ENCODE data around the gene CIAPIN1. TPM values are rescaled to one million over a fixed set of nuclear protein-coding genes. Genes with fewer than 3 reads are reported as not detected.
A peak's percentile ranks its signal among the peaks of the same experiment; 100 is the strongest.

CIAPIN1 gene
- total RNA-seq, 2 experiments from 2014 or later, result 45.8 to 61.8 TPM

DNA sequence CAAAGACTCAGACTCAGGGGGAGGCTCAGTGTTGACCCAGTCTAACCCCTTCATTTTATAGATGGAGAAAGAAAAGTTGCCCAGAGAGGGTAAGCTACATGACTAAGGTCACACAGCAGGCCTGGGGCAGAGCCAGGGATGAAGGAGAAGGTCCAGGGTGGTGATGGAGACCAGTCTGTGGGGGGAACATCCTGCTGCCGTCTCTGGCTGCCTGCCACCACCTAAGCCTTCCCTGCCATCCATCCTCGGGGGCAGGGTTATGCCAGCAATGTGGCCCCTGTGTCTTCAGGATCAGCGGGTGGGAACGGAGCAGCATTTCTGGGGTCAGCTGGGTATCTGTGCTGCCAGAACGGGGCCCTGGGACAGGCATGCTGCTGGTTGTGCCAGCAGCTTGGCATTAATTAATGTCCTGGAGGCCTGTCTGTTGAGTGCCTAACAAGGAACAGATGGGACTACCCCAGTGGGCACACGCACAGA, 33.6 kb upstream of the CIAPIN1 start:
- Mint-ChIP-seq H3K4me3 (no peak overlapping the region), H3K36me3 (ENCODE audit: low read depth) (no peaks in the 10 kb centered on the region), H3K9me3 (no peaks in the 10 kb centered on the region), H3K27ac (no peak overlapping the region), H3K27me3 (no peaks in the 10 kb centered on the region), H3K4me1 (peaks cover 17% of the 10 kb centered on the region)
- DNase-seq, result no peak
- ChIA-PET POLR2A (no interaction called here), CTCF (interaction anchor here (0.6 to 1.4 kb wide), 5 partner anchors 8 to 180 kb away, joined by 3 to 4 read pairs (median 4); partner anchors contain the start of gene POLR2C)

DNA sequence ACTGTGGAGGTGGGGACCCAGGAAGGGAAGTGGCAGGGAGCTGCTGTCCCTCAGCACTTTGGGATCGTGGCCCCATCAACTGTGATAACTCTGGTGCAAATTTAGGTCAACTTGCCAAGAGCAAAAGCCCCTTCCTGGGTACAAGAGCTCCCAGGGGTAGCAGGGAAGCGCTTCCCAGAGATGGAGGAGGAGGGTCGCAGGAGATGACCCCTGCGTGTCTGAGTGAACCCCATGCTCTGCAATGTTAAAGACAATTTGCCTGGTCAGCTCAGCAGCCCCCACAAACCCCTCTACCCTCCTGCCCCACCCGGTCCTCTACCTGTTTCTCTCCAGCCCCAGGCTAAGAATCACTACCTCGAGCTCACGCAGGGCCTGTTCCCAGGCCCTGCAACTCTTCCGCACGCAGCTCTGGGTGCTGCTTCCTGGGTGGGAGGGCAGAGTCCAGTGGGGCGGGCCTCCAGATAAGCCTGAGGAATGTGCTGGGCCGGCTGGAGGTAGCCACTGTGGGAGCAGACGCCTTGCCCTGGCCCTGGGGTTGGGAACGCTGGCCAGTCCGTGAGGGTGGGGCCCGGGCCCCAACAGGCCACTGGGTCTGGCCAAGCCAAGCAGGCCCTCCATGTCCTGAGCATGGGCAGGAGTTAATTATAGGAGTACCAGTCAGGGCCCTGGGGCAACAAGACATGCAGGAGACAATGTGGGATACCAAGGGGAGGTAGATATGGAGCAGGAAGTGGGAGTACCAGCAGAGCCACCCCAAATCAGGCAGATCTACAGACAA, 33.0 kb upstream of the CIAPIN1 start:
- POLR2A ChIA-PET, result no interaction called here
- CTCF ChIA-PET, result interaction anchor here (1.3 to 3.2 kb wide), 5 partner anchors 18 to 180 kb away, joined by 4 to 9 read pairs (median 5); partner anchors contain the start of gene POLR2C
- no peaks in the 10 kb centered on the region for H3K36me3 Mint-ChIP-seq (ENCODE audit: low read depth)
- no peak overlapping the region for H3K27ac Mint-ChIP-seq
- peaks cover 16% of the 10 kb centered on the region for H3K4me1 Mint-ChIP-seq
- no peak overlapping the region for H3K4me3 Mint-ChIP-seq
- no peaks in the 10 kb centered on the region for H3K9me3 Mint-ChIP-seq
- H3K27me3 Mint-ChIP-seq, result no peaks in the 10 kb centered on the region
- no peak for DNase-seq

DNA sequence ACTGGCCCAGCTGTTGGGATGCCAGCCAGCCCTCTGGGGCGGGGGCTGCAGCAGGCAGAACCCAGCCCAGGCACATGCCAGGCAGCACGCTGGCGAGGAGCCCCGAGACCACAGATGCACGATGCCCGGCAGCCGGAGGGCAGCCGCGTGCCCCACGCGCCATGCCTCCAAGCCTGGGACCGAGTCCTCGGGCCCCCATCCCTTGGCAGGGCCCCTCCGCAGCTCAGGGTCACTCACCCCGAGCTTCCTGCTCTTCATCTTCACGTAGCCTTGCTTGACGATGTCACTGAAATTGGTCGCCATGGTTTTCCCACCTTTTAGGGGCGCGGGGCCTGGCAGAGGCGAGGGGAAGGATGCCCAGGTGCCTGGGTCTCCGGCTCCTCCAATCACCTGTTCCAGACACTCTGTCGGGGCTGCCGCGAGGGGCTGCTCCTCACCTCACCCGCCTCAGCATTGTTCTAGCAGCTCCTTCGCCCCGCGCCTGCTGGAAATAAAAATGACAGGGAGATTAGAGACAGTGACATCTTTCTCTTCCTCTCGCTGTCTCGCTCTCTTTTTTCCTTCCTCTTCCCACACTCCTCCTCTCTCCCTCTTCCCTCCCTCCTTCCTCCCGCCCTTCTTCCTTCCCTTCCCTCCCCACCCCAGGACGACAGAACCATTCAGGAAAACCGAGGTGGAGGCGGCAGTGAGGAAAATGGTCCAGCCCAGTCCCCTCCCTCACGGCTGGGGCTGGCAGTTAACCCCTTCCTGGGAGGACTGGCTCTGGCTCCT, 32.2 kb upstream of the CIAPIN1 start:
- no peak for DNase-seq
- no peak overlapping the region for H3K4me3 Mint-ChIP-seq
- peaks cover 18% of the 10 kb centered on the region for H3K4me1 Mint-ChIP-seq
- no peaks in the 10 kb centered on the region for H3K27me3 Mint-ChIP-seq
- peak overlapping the region; percentile 48 for H3K27ac Mint-ChIP-seq
- ChIA-PET CTCF (interaction anchor here (1.0 to 3.2 kb wide), 5 partner anchors 7 to 40 kb away, joined by 3 to 9 read pairs (median 5); partner anchors contain the start of genes DOK4 and POLR2C), POLR2A (no interaction called here)
- H3K9me3 Mint-ChIP-seq, result no peaks in the 10 kb centered on the region
- no peaks in the 10 kb centered on the region for H3K36me3 Mint-ChIP-seq (ENCODE audit: low read depth)

DNA sequence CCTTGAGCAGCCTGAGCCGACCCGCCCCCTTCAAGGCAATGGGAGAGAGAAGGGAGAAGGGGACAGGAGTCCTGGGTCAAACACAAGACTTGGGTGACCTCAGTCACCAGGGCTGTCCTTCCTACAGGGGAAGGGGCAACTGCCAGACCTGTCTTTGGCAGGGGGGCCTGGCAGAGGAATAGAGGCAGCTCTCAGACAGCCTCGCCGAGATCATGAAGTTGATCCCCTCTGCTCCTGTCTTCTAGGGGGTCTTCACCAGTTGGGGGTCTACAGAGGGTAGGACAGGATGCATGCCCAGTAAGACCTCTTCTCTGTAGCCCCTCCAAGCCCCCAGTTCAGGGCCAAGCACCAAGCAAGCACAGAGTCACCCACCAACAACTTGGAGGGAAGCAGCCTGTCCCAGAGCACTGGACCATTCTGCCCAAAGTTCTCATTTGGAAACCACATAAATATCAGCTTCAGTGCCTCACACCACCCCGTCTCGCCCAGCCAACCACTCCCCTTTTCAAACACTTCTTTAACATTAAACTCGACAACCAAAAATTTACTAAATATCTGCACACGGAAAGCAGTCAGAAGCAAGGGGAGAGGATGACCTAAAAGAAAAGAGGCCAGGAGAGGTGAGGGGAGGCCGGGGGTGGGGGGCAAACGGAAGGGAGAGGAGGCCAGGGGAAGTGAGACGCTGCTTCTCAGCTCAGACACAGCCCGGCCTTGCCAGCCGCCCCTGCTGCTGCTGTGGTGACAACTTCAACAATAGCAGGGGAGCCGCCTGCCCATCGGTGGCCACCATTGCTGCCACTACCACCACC, 31.4 kb upstream of the CIAPIN1 start:
- Mint-ChIP-seq H3K9me3 (no peaks in the 10 kb centered on the region), H3K27ac (no peak overlapping the region), H3K4me3 (no peak overlapping the region), H3K4me1 (peaks cover 18% of the 10 kb centered on the region), H3K27me3 (no peaks in the 10 kb centered on the region), H3K36me3 (ENCODE audit: low read depth) (no peaks in the 10 kb centered on the region)
- CTCF ChIA-PET, result interaction anchor here (1.0 to 3.2 kb wide), 5 partner anchors 8 to 41 kb away, joined by 3 to 9 read pairs (median 5); partner anchors contain the start of genes DOK4 and POLR2C
- DNase-seq, result no peak
- POLR2A ChIA-PET, result no interaction called here

DNA sequence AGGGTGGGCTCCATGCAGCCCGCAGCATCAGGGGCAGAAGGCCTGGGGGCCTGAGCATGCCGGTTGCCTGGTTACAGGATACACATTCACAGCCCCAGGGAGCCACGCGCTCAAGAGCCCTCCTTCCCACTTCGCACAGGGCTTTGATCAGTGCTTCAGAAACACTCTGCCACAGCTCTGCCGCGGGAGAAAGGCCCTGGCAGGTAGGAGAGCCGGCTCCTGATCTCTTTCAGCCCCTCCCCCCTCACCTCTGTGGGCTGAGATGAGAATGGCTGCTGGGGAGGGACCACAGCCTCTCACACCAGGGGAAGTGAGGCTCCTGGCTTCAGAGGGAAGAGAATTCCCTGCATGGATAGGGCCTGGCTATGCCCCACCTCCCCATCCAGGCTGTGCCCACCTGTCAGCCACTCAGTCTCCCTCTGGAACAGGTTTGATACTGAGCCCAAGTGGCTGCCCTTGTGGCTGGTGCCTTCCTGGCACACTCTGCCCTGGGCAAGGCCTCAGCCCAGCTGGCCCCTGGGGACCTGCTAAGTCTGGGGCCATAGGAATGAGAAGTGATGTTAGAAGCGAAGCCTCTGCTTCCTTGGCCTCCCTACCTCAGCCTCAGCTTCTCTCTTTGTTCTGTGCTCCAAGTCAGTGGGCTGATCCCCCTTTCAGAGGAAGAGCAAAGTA, 30.5 kb upstream of the CIAPIN1 start:
- ChIA-PET CTCF (interaction anchor here (1.2 to 3.2 kb wide), 3 partner anchors 9 to 43 kb away, joined by 4 to 9 read pairs (median 4); partner anchors contain the start of genes DOK4 and POLR2C), POLR2A (no interaction called here)
- Mint-ChIP-seq H3K9me3 (no peaks in the 10 kb centered on the region), H3K4me1 (peaks cover 18% of the 10 kb centered on the region), H3K4me3 (no peak overlapping the region), H3K27me3 (no peaks in the 10 kb centered on the region), H3K27ac (no peak overlapping the region), H3K36me3 (ENCODE audit: low read depth) (no peaks in the 10 kb centered on the region)
- no peak for DNase-seq

DNA sequence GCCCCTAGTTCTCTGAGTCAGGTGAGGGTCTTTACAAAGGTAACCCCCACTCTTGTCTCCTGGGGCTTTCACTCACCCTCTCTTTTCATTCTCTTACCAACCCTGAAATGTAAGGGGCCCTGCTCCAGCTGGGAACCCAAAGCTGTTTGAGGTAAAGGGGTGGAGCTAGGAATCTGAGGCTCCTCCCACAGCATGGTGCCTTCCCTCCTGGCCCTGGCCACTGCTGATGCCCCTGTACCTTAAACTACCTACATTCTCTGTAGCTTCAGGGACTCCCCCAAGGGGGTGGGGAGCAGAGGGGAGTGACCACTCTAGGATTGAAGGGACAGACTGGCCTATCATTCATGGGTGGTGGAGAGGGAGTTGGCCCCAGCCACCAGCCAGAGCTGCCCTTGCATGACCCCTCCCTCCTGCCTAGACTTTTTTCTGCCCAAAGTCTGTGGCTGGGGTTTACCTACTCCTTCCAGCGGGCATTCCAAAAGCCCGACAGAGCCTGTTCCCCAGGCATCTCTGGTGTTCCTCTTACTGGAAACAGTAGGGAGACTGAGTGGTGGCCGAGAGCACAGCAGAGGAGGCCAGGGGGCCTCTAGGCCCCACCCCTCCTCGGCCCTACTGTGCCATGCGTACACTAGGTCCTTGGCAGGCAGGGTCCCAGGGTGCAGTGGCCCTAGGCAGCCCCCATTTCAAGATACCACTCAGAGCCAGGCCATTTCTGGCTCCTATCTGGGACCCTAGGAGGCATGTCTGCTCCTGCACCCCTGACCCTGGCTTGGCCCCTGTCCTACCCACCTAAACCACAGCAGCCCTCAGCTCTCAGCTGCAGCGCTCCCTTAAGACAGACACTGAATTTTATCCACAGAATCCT, 29.6 kb upstream of the CIAPIN1 start:
- CTCF ChIA-PET, result interaction anchor here (1.2 to 3.2 kb wide), 4 partner anchors 9 to 43 kb away, joined by 4 to 9 read pairs (median 6); partner anchors contain the start of genes DOK4 and POLR2C
- no peaks in the 10 kb centered on the region for H3K27me3 Mint-ChIP-seq
- H3K36me3 Mint-ChIP-seq (ENCODE audit: low read depth), result peaks cover 4% of the 10 kb centered on the region
- no peak overlapping the region for H3K4me3 Mint-ChIP-seq
- POLR2A ChIA-PET, result no interaction called here
- H3K4me1 Mint-ChIP-seq, result peaks cover 24% of the 10 kb centered on the region
- H3K27ac Mint-ChIP-seq, result peak overlapping the region; percentile 73
- no peaks in the 10 kb centered on the region for H3K9me3 Mint-ChIP-seq
- no peak for DNase-seq

DNA sequence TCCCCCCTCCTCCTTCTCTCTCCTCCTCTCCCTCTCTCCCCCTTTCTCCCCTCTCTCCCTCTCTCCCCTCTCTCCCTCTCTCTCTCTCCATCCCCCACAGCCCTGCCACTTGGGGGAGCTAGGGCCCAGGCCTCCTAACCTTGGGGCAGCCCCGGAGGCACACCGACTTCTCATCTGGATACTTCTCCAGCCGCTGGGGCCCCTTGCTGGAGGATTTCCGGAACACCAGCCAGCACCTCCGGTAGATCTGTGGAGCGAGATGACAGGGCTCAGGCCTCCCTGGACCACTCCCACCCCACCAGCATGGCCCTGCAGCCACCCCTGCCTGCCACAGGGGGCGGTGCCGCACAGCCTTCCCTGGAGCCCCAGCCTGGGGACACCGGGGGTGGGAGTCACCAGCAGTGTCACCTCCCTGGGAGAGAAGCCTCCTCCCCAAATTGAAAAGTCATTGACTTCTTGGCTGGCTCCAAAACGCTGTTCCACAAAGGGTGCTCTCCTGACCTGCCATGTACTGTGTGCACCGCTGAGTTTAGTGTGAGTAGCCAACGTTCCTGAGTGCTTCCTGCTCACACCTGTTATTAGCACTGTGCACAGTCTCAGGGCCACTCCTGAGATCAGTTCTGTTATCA, 28.6 kb upstream of the CIAPIN1 start:
- POLR2A ChIA-PET, result no interaction called here

DNA sequence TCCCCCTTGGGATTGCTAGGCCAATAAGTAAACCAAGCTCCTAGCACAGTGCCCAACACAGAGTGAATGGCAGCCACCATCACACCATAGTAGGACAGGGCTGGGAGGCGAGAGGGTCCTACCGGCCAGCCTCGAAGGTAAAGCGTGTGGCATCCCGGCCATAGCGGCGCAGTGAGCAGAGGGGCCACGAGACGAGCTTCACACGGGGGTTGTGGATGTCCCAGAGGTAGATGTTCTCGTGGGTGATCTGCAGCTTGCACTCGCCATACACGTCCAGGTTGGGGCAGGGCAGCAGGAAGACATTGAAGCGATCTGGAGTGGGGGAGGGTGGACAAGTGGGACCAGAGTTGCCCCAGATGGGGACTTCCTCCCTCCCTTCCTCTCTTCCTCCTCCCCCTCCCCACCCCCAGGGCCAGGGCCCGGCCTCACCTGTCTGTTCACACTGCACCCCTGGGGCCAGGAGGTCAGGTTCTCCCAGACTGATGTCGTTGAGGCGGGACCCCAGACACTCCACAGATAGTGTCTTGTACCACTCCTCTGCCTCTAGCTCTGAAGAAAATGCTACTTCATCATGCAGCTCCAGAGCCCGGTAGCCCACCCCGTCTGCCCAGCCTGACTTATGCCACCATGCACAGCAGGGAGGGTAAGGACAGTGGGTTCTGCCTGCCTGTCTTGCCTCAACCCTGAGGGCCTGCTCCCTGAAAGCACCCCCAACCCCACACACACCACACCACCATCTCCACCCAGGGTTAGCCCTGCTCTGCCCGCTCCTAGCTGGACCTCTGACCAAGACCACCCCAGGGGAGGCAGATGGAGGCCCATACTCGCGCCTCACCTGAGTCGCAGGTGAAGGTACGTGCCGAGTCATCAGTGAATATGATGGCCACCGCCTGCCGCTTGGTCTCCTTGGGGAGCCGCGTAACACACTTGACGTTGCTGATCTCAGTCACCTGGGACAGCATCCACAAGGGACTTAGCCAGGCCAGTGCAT, 27.8 kb upstream of the CIAPIN1 start:
- no peak for DNase-seq
- no peaks in the 10 kb centered on the region for H3K27me3 Mint-ChIP-seq
- H3K27ac Mint-ChIP-seq, result peak overlapping the region; percentile 13
- POLR2A ChIA-PET, result no interaction called here
- CTCF ChIA-PET, result interaction anchor here (0.6 to 2.1 kb wide), 6 partner anchors 11 to 58 kb away, joined by 3 to 20 read pairs (median 4); partner anchors contain the start of genes DOK4 and POLR2C
- no peak overlapping the region for H3K4me3 Mint-ChIP-seq
- peaks cover 24% of the 10 kb centered on the region for H3K4me1 Mint-ChIP-seq
- H3K9me3 Mint-ChIP-seq, result no peaks in the 10 kb centered on the region
- peaks cover 16% of the 10 kb centered on the region for H3K36me3 Mint-ChIP-seq (ENCODE audit: low read depth)

More for the DNA sequence above, 28.6 kb upstream of the CIAPIN1 start:
- H3K27me3 Mint-ChIP-seq, result no peaks in the 10 kb centered on the region
- CTCF ChIA-PET, result interaction anchor here (0.6 to 2.1 kb wide), 8 partner anchors 10 to 59 kb away, joined by 3 to 20 read pairs (median 4); partner anchors contain the start of genes DOK4 and POLR2C
- H3K36me3 Mint-ChIP-seq (ENCODE audit: low read depth), result peaks cover 10% of the 10 kb centered on the region
- H3K27ac Mint-ChIP-seq, result peak overlapping the region; percentile 20
- no peak overlapping the region for H3K4me3 Mint-ChIP-seq
- H3K4me1 Mint-ChIP-seq, result peaks cover 24% of the 10 kb centered on the region
- no peaks in the 10 kb centered on the region for H3K9me3 Mint-ChIP-seq
- DNase-seq, result peak; percentile 85

DNA sequence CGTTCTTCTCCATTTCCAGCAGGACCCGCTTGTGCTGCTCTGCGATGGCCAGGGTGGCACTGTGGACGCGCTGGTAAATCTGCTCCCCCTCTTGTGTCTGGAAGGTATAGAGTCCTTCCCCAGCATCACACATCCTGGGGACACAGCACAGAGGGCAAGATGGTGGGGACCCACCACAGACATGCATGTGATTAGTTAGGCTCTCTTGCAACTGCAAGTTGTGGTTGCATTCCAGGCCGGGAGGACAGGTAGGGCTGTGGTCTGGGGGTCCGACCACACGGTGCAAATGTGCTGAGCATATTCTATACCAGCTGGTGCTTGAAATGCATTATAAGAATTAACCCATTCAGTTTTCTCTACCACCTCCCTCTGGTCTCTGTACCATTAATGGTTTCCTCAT, 26.7 kb upstream of the CIAPIN1 start:
- Mint-ChIP-seq H3K9me3 (no peaks in the 10 kb centered on the region), H3K4me3 (no peak overlapping the region), H3K27ac (peak overlapping the region; percentile 38), H3K27me3 (no peaks in the 10 kb centered on the region), H3K4me1 (peaks cover 24% of the 10 kb centered on the region), H3K36me3 (ENCODE audit: low read depth) (peaks cover 21% of the 10 kb centered on the region)
- no peak for DNase-seq
- ChIA-PET CTCF (interaction anchor here (1.9 kb wide), 1 partner anchor 12 kb away, joined by 20 read pairs; the partner anchor contains the start of gene POLR2C), POLR2A (no interaction called here)
